Spleen (tissue), 7 donors: ENCODE measurements around the gene TMEM89.

Experiments used
- POLR2AphosphoS5 ChIP-seq, 3 donors: sonication (generic); formaldehyde crosslinking; IDR thresholded peaks; one replicate each; pipeline ENCODE4 v1.5.1; 2017; ENCODE audit warnings: antibody characterized with exemption in 3 of 3
- TF ChIP-seq, protein P1 (sequence below), 11 experiments: fragments of 200-600 bp in 7 of 11; fragments of 450-650 bp in 4 of 11; sonication (generic) in 4 of 11; IDR thresholded peaks in 8 of 11; conservative IDR thresholded peaks in 3 of 11; 1 replicate in 7 of 11; 2 replicates in 4 of 11; pipeline versions ENCODE4 v1.4.0 to v1.8.0; 2016 to 2021; ENCODE audit warnings: antibody characterized with exemption in 11 of 11, inconsistent platforms in 4 of 11, mild to moderate bottlenecking in 1 of 11
- donor health status: DM: no; HTN: no; CAD: no; lungs with moderate emphysema.
- donor health status: DM: no; HTN: no; CAD: no.
- donor health status: DM: no; HTN: no; CAD: no.

DNA sequence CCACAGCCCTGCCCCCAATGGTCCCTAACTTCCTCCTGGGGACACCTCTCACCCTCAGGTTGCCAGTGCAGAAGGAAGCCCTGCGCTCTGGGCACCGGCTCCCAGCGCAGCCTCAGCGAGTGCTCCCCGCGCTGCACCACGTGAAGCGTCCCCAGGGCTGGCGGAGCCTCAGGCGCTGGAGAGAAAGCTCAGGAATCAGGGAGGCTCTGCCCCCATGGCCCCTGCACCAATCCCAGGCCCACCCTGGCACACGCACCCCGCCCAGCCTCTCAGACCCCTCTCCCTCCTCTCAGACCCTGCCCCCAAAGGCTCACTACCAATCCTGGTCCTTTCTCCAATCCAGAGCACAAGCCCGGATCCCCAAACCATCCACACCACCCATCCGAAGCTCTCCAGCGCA is 33.3 kb downstream of the TMEM89 start:
- TF ChIP-seq, protein P1, sequence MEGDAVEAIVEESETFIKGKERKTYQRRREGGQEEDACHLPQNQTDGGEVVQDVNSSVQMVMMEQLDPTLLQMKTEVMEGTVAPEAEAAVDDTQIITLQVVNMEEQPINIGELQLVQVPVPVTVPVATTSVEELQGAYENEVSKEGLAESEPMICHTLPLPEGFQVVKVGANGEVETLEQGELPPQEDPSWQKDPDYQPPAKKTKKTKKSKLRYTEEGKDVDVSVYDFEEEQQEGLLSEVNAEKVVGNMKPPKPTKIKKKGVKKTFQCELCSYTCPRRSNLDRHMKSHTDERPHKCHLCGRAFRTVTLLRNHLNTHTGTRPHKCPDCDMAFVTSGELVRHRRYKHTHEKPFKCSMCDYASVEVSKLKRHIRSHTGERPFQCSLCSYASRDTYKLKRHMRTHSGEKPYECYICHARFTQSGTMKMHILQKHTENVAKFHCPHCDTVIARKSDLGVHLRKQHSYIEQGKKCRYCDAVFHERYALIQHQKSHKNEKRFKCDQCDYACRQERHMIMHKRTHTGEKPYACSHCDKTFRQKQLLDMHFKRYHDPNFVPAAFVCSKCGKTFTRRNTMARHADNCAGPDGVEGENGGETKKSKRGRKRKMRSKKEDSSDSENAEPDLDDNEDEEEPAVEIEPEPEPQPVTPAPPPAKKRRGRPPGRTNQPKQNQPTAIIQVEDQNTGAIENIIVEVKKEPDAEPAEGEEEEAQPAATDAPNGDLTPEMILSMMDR (IDR thresholded peaks at IDR 0.05 in 8 of 11, conservative IDR thresholded peaks at IDR 0.05 in 3 of 11): no peak
- TF ChIP-seq POLR2AphosphoS5 (IDR thresholded peaks at IDR 0.05): no peak
